K562 (cell line): ENCODE data around the gene CD151. TPM values are rescaled to one million over a fixed set of nuclear protein-coding genes. Genes with fewer than 3 reads are reported as not detected.

ENCODE experiments used
- CTCFL ChIP-seq: IDR thresholded peaks from 2 replicates; pipeline ENCODE4 v1.6.1; 2011; ENCODE audit warnings: borderline replicate concordance, low read depth, mild to moderate bottlenecking, moderate library complexity, low read length; ENCODE audit not compliant: insufficient read depth, poor library complexity, severe bottlenecking
- E2F8 ChIP-seq: fragments of 450-650 bp; IDR thresholded peaks from 2 replicates; pipeline ENCODE4 v1.7.1; 2018; ENCODE audit warnings: mild to moderate bottlenecking, low read depth; ENCODE audit not compliant: partially characterized antibody
- FOS ChIP-seq: IDR thresholded peaks from 3 replicates; pipeline ENCODE4 v1.6.1; 2011; ENCODE audit not compliant: insufficient read length; ENCODE audit errors: extremely low read depth
- HMGN3 ChIP-seq: IDR thresholded peaks from 2 replicates; pipeline ENCODE4 v1.6.1; 2011; ENCODE audit warnings: borderline replicate concordance, low read depth, mild to moderate bottlenecking, mixed read lengths, low read length; ENCODE audit not compliant: insufficient read length; ENCODE audit errors: extremely low read depth
- HSF4 ChIP-seq: fragments of 250-450 bp; sonication (Bioruptor Pico); IDR thresholded peaks from 2 replicates; pipeline ENCODE4 v2.1.2; 2022; ENCODE audit warnings: mild to moderate bottlenecking, moderate library complexity, borderline replicate concordance
- MEIS2 ChIP-seq: fragments of 450-650 bp; IDR thresholded peaks from 2 replicates; pipeline ENCODE4 v1.6.1; 2014; ENCODE audit warnings: mild to moderate bottlenecking; ENCODE audit not compliant: partially characterized antibody
- POLR2AphosphoS2 ChIP-seq: IDR thresholded peaks from 2 replicates; pipeline ENCODE4 v1.6.1; 2012; ENCODE audit warnings: low read length, improper control_type of control experiment
- SIRT6 ChIP-seq: IDR thresholded peaks from one replicate; pipeline ENCODE4 v1.6.1; 2012; ENCODE audit warnings: low read depth, mild to moderate bottlenecking, control low read depth, inconsistent platforms, low read length, moderate library complexity
- SMAD2 ChIP-seq: fragments of 150-350 bp; IDR thresholded peaks from 2 replicates; pipeline ENCODE4 v1.6.1; 2014; ENCODE audit warnings: low read depth, mild to moderate bottlenecking, low read length
- TEAD4 ChIP-seq, 2 experiments: sonication (generic) in 1 of 2; formaldehyde crosslinking in 1 of 2; IDR thresholded peaks; 2 replicates each; pipeline versions ENCODE4 v1.6.1 to v1.8.0; 2012 to 2022; ENCODE audit warnings: borderline replicate concordance in 1 of 2, inconsistent platforms in 1 of 2, low read length in 1 of 2, mild to moderate bottlenecking in 1 of 2, missing genetic modification reagents in 1 of 2
- ZC3H4 ChIP-seq: sonication (generic); formaldehyde crosslinking; IDR thresholded peaks from 2 replicates; pipeline ENCODE4 v1.9.0; 2021; ENCODE audit warnings: missing genetic modification reagents, borderline replicate concordance
- polyA plus RNA-seq, 8 experiments: library from polyadenylated mRNA; depleted of rRNA in 4 of 8; stranded (reverse) in 5 of 8; unstranded in 3 of 8; fragments of >200 nt; fragmentation: Nextera tagmentation in 2 of 8; fragmentation: Illumina TruSeq in 1 of 8; extraction: Ambion mirVana in 2 of 8; extraction: Trizol in 1 of 8; gene quantifications; 2 replicates each; pipeline versions ENCODE4 v1.2.1 to v1.2.3, GENCODE V29; 2011 to 2014; ENCODE audit warnings: inconsistent platforms in 1 of 8, missing spikeins in 1 of 8
- total RNA-seq, 7 experiments: library from RNA; depleted of rRNA in 6 of 7; stranded (reverse); fragments of >200 nt in 6 of 7; fragmentation: Illumina TruSeq in 2 of 7; extraction: Trizol in 2 of 7; gene quantifications; 2 replicates each; pipeline versions ENCODE4 v1.2.1 to v1.2.3, GENCODE V29; 2011 to 2021; ENCODE audit warnings: low replicate concordance in 1 of 7
- TF ChIP-seq, protein P1 (sequence below): sonication (generic); IDR thresholded peaks from 2 replicates; pipeline ENCODE4 v1.6.1; 2016
- TF ChIP-seq, protein P2 (sequence below): fragments of 450-650 bp; IDR thresholded peaks from 2 replicates; pipeline ENCODE4 v1.6.1; 2018; ENCODE audit not compliant: partially characterized antibody

The CD151 gene
- total and polyA plus RNA-seq, 9 of the 15 experiments (the other 6 are each of a cell fraction or from before 2014, with no cell fraction given), result 2.3 to 187 (median 140) TPM

DNA sequence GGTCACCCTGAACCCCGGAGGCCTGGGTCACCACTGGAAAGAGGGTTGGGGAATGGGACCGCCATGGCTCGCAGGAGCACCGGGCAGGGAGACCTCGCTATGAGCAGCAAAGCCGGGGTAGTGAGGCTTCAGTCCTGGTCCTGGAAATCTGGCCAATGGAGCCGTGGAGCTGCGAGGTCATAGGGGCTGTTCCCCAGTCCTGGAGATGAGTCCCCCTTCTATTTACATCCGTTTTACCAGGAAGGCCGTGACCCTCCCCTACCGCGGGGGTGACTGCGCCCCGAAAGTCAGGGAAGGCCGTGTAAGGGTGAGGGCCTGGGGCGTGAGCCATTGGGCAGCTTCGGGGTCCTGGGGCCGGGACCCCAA is 28.2 kb upstream of the CD151 start (continued):
- TF ChIP-seq TEAD4 (IDR thresholded peaks at IDR 0.05; ENCODE audit: low read length) (0 out of 2 replicates have a peak, but pooled peaks have one; percentile 8), TEAD4 (CRISPR knock-in tag; IDR thresholded peaks at IDR 0.05; ENCODE audit: borderline replicate concordance) (no peak), SIRT6 (no peak), E2F8 (no peak), POLR2AphosphoS2 (0 out of 2 replicates have a peak, but pooled peaks have one; percentile 1), ZC3H4 (no peak), CTCFL (no peak), FOS (no peak), HMGN3 (no peak), SMAD2 (no peak), HSF4 (no peak), MEIS2 (no peak)
- TF ChIP-seq, protein P1, sequence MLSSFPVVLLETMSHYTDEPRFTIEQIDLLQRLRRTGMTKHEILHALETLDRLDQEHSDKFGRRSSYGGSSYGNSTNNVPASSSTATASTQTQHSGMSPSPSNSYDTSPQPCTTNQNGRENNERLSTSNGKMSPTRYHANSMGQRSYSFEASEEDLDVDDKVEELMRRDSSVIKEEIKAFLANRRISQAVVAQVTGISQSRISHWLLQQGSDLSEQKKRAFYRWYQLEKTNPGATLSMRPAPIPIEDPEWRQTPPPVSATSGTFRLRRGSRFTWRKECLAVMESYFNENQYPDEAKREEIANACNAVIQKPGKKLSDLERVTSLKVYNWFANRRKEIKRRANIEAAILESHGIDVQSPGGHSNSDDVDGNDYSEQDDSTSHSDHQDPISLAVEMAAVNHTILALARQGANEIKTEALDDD, result no peak
- TF ChIP-seq, protein P2, sequence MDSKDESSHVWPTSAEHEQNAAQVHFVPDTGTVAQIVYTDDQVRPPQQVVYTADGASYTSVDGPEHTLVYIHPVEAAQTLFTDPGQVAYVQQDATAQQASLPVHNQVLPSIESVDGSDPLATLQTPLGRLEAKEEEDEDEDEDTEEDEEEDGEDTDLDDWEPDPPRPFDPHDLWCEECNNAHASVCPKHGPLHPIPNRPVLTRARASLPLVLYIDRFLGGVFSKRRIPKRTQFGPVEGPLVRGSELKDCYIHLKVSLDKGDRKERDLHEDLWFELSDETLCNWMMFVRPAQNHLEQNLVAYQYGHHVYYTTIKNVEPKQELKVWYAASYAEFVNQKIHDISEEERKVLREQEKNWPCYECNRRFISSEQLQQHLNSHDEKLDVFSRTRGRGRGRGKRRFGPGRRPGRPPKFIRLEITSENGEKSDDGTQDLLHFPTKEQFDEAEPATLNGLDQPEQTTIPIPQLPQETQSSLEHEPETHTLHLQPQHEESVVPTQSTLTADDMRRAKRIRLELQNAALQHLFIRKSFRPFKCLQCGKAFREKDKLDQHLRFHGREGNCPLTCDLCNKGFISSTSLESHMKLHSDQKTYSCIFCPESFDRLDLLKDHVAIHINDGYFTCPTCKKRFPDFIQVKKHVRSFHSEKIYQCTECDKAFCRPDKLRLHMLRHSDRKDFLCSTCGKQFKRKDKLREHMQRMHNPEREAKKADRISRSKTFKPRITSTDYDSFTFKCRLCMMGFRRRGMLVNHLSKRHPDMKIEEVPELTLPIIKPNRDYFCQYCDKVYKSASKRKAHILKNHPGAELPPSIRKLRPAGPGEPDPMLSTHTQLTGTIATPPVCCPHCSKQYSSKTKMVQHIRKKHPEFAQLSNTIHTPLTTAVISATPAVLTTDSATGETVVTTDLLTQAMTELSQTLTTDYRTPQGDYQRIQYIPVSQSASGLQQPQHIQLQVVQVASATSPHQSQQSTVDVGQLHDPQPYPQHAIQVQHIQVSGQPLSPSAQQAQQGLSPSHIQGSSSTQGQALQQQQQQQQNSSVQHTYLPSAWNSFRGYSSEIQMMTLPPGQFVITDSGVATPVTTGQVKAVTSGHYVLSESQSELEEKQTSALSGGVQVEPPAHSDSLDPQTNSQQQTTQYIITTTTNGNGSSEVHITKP, result no peak
